Lung (tissue), 12 donors: ENCODE results near the gene CYP19A1. TPM values are rescaled to one million over a fixed set of nuclear protein-coding genes. Genes with fewer than 3 reads are reported as not detected.
"Not testable (repeated sequence)": the region's sequence is repeated elsewhere in the genome, so short reads cannot be mapped to it uniquely, and the experiment has no call there.

ENCODE experiments used
- ATAC-seq: fragments of 200-7000 bp; cut with Tn5 transposase; one replicate; pipeline ENCODE4 v1.9.1; 2020; ENCODE audit warnings: moderate number of reproducible peaks; ENCODE audit not compliant: insufficient read depth, low FRiP score
- DNase-seq, 3 donors: peaks; one replicate each; pipeline ENCODE4 v3.0.0-alpha.2; 2013 to 2017
- H3K27ac ChIP-seq, 2 donors: one replicate each; pipeline ENCODE4 v1.5.1; 2013; ENCODE audit warnings: mild to moderate bottlenecking in 2 of 2, moderate library complexity in 2 of 2, control low read depth in 1 of 2, inconsistent platforms in 1 of 2, low read depth in 1 of 2, low read length in 1 of 2
- H3K27me3 ChIP-seq, 3 donors: one replicate each; pipeline ENCODE4 v1.5.1; 2013; ENCODE audit warnings: low read length in 2 of 3; ENCODE audit not compliant: control insufficient read depth in 3 of 3, insufficient read depth in 3 of 3
- H3K36me3 ChIP-seq, 4 donors: one replicate each; pipeline ENCODE4 v1.5.1; 2013; ENCODE audit warnings: low read length in 4 of 4, mild to moderate bottlenecking in 1 of 4, moderate library complexity in 1 of 4; ENCODE audit not compliant: control insufficient read depth in 4 of 4, insufficient read depth in 4 of 4
- H3K4me1 ChIP-seq, 5 donors: one replicate each; pipeline ENCODE4 v1.5.1; 2013; ENCODE audit warnings: low read length in 5 of 5, mild to moderate bottlenecking in 2 of 5, moderate library complexity in 1 of 5; ENCODE audit not compliant: control insufficient read depth in 5 of 5, insufficient read depth in 5 of 5
- H3K4me3 ChIP-seq: one replicate; pipeline ENCODE4 v1.5.1; 2013; ENCODE audit warnings: mild to moderate bottlenecking, control low read depth, moderate library complexity
- H3K9ac ChIP-seq, 2 donors: one replicate each; pipeline ENCODE4 v1.5.1; 2013; ENCODE audit warnings: low read length in 2 of 2, control low read depth in 1 of 2; ENCODE audit not compliant: insufficient read depth in 1 of 2
- H3K9me3 ChIP-seq, 4 donors: one replicate each; pipeline ENCODE4 v1.5.1; 2013; ENCODE audit warnings: low read length in 3 of 4, mild to moderate bottlenecking in 1 of 4, moderate library complexity in 1 of 4; ENCODE audit not compliant: control insufficient read depth in 4 of 4, insufficient read depth in 3 of 4
- CTCF ChIP-seq: IDR thresholded peaks from 2 replicates; pipeline ENCODE4 v1.5.1; 2012; ENCODE audit warnings: mild to moderate bottlenecking; ENCODE audit errors: control extremely low read depth, extremely low read depth
- WGBS, 2 donors: extraction: QIAGEN DNeasy Blood & Tissue Kit; methylation state at CpG; one replicate each; pipeline ENCODE4 v1.1.7; 2013; 5-methylcytosine and 5-hydroxymethylcytosine counted together
- polyA plus RNA-seq, 2 donors: library from polyadenylated mRNA; stranded (reverse); fragments of 200-250 nt; gene quantifications; one replicate each; pipeline ENCODE4 v1.2.1, GENCODE V29; 2013
- total RNA-seq, 2 donors: library from RNA; depleted of rRNA in 1 of 2; stranded (reverse); fragments of >200 nt in 1 of 2; gene quantifications; one replicate each; pipeline ENCODE4 v1.2.1, GENCODE V29; 2014 to 2021
- donor health status: control.
- donor health status: control.
- donor health status: Bipolar disorder and iron deficiency.
- donor health status: healthy.
- donor health status: DM: yes; HTN: yes; CAD: no.

Gene CYP19A1
- total and polyA plus RNA-seq, 4 donors = 0.37 to 9.6 (median 2.4) TPM

GRCh38 chr15:51190424-51191068, 147.8 kb downstream of the CYP19A1 start:
- H3K27me3 ChIP-seq = peaks cover 0 to 8% (median 7%) of the 10 kb centered on the region in 3 donors
- H3K4me1 ChIP-seq = peaks cover 0 to 4% (median 0%) of the 10 kb centered on the region in 5 donors
- ATAC-seq (no peak), DNase-seq (no peak)
- TF ChIP-seq CTCF = no peak
- H3K4me3 ChIP-seq = no peak overlapping the region
- no peak overlapping the region for H3K27ac ChIP-seq
- H3K9ac ChIP-seq = no peak overlapping the region
- H3K9me3 ChIP-seq = no peaks in the 10 kb centered on the region
- 70 to 72% methylated on average over 8 of the region's 8 CpGs for WGBS, 2 donors
- H3K36me3 ChIP-seq = no peaks in the 10 kb centered on the region

- WGBS, 2 donors = 51 to 55% methylated on average over 6 of the region's 6 CpGs
- H3K36me3 ChIP-seq = no peaks in the 10 kb centered on the region
- H3K9me3 ChIP-seq = no peaks in the 10 kb centered on the region
- no peak overlapping the region for H3K9ac ChIP-seq
- peaks cover 0 to 4% (median under 1%) of the 10 kb centered on the region in 5 donors for H3K4me1 ChIP-seq
- peaks cover 0 to 8% (median 7%) of the 10 kb centered on the region in 3 donors for H3K27me3 ChIP-seq
- H3K27ac ChIP-seq = no peak overlapping the region
- no peak for TF ChIP-seq CTCF
- H3K4me3 ChIP-seq = no peak overlapping the region
- ATAC-seq = no peak
- DNase-seq = no peak
Measured at GRCh38 chr15:51189669-51190385, 148.6 kb downstream of the CYP19A1 start.

DNA sequence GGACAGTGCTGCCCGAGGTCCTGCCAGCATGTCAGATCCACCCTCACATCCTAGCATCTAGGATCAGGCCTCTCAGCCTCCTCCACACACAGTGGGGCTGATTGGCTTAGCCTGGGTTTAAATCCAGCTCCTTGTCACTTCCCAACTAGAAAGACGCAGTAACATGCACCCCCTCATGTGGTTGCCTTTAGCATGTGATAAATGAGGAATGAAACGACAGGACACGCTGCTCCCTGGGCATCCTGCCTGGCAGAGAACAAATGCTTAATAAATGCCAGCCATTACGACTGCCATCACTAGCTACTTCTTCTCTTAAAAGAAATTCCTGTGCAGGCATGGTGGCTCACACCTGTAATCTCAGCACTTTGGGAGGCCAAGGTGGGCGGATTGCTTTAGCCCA, 149.6 kb downstream of the CYP19A1 start:
- 67 to 85% methylated on average over 6 of the region's 6 CpGs for WGBS, 2 donors

DNA sequence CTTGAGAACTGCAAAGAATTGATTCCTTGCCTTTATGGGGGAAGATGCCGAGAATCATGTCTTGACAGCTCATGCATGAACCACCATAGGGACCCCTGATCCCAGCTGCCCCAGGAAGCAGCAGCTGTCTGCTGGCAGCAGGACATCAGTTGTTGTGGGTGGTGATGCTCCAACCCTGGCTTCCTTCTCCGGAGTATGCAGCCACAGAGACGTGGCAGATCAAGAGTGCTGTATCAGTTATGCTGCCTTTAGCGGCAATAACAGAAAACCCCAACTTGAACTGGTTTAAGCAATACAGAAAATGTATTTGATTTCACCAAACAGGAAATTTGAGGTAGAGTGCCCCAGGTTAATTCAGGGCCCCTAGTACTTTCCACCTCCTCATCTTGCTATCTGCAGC, 151.5 kb downstream of the CYP19A1 start:
- ATAC-seq = no peak
- no peaks in the 10 kb centered on the region for H3K36me3 ChIP-seq
- 65 to 68% methylated on average over 4 of the region's 4 CpGs for WGBS, 2 donors

More for the DNA sequence above, 149.6 kb downstream of the CYP19A1 start:
- not testable (repeated sequence) for H3K9me3 ChIP-seq, H3K9ac ChIP-seq, DNase-seq, H3K27ac ChIP-seq, H3K36me3 ChIP-seq, ATAC-seq, H3K27me3 ChIP-seq, H3K4me3 ChIP-seq, H3K4me1 ChIP-seq

More for the DNA sequence above, 151.5 kb downstream of the CYP19A1 start:
- no peaks in the 10 kb centered on the region for H3K9me3 ChIP-seq
- H3K4me3 ChIP-seq = no peak overlapping the region
- H3K27me3 ChIP-seq = no peaks in the 10 kb centered on the region
- no peak overlapping the region for H3K27ac ChIP-seq
- peaks cover 0 to 10% (median 3%) of the 10 kb centered on the region in 5 donors for H3K4me1 ChIP-seq
- TF ChIP-seq CTCF = no peak
- no peak for DNase-seq
- no peak overlapping the region for H3K9ac ChIP-seq
